Stimulated activated CD8-positive, alpha-beta memory T cell treated with anti-CD3 and anti-CD28 coated beads, Interleukin-7, amount 100 ng/mL, for 24 hours (primary cell): ENCODE measurements around the gene GJE1.
A peak's percentile ranks its signal among the peaks of the same experiment; 100 is the strongest.
"Not testable (repeated sequence)": the region's sequence is repeated elsewhere in the genome, so short reads cannot be mapped to it uniquely, and the experiment has no call there.

ENCODE experiments used
- DNase-seq: peaks from one replicate; pipeline ENCODE4 v3.0.0-alpha.2; 2020; ENCODE audit warnings: low read depth

The GJE1 gene

GRCh38 chr6:142132625-142133024, at the start of gene GJE1:
TSS of gene GJE1 (plus strand) at chr6:142132925. CDS start at chr6:142133159, 234 bp downstream.
- no peak for DNase-seq

- DNase-seq: no peak
Measured at GRCh38 chr6:142087950-142088857, 44.5 kb upstream of the GJE1 start.

- no peak for DNase-seq
Measured at GRCh38 chr6:142088858-142089216, 43.9 kb upstream of the GJE1 start.

- not testable (repeated sequence) for DNase-seq
Measured at GRCh38 chr6:142104820-142105219, 27.9 kb upstream of the GJE1 start.

- DNase-seq: not testable (repeated sequence)
Measured at GRCh38 chr6:142110820-142111219, 21.9 kb upstream of the GJE1 start.

- peak; percentile 55 for DNase-seq
Measured at GRCh38 chr6:142112451-142113061, 20.2 kb upstream of the GJE1 start.

GRCh38 chr6:142117366-142117765, 15.4 kb upstream of the GJE1 start:
- DNase-seq: no peak

GRCh38 chr6:142118328-142118727, 14.4 kb upstream of the GJE1 start:
- DNase-seq: no peak

- no peak for DNase-seq
Measured at GRCh38 chr6:142118925-142119324, 13.8 kb upstream of the GJE1 start.

- DNase-seq: no peak
Measured at GRCh38 chr6:142121342-142121741, 11.4 kb upstream of the GJE1 start.

GRCh38 chr6:142130814-142131213, 1.9 kb upstream of the GJE1 start:
- no peak for DNase-seq

- no peak for DNase-seq
Measured at GRCh38 chr6:142138876-142139275, 6.2 kb downstream of the GJE1 start.

- not testable (repeated sequence) for DNase-seq
Measured at GRCh38 chr6:142141531-142141930, 8.8 kb downstream of the GJE1 start.

- peak; percentile 94 for DNase-seq
Measured at GRCh38 chr6:142146828-142147662, 14.3 kb downstream of the GJE1 start, which contains the start of the genes NMBR and VTA1. TSS of gene NMBR (minus strand) at chr6:142147122. CDS start at chr6:142088658, 58,464 bp downstream. TSS of gene VTA1 (plus strand) at chr6:142147263. CDS start at chr6:142147288, 25 bp downstream.

- DNase-seq: no peak
Measured at GRCh38 chr6:142152746-142153145, 20.0 kb downstream of the GJE1 start.

- no peak for DNase-seq
Measured at GRCh38 chr6:142153196-142153595, 20.5 kb downstream of the GJE1 start.

GRCh38 chr6:142154336-142154735, 21.6 kb downstream of the GJE1 start:
- DNase-seq: no peak

GRCh38 chr6:142155091-142155490, 22.4 kb downstream of the GJE1 start:
- no peak for DNase-seq

GRCh38 chr6:142155895-142156757, 23.4 kb downstream of the GJE1 start:
- no peak for DNase-seq

GRCh38 chr6:142156758-142157068, 24.0 kb downstream of the GJE1 start:
- DNase-seq: not testable (repeated sequence)

GRCh38 chr6:142162780-142163179, 30.1 kb downstream of the GJE1 start:
- DNase-seq: no peak
